Stimulated activated CD4-positive, alpha-beta T cell treated with anti-CD3 and anti-CD28 coated beads, TNF-alpha, amount 100 ng/mL, for 1 hour (primary cell): Measurements from ENCODE around the gene GPRC5B.
A peak's percentile ranks its signal among the peaks of the same experiment; 100 is the strongest.

Source experiments
- DNase-seq, 3 donors: peaks; one replicate each; pipeline ENCODE4 v3.0.0-alpha.2; 2020; ENCODE audit warnings: low read depth in 3 of 3, low spot score in 1 of 3

Gene GPRC5B, protein sequence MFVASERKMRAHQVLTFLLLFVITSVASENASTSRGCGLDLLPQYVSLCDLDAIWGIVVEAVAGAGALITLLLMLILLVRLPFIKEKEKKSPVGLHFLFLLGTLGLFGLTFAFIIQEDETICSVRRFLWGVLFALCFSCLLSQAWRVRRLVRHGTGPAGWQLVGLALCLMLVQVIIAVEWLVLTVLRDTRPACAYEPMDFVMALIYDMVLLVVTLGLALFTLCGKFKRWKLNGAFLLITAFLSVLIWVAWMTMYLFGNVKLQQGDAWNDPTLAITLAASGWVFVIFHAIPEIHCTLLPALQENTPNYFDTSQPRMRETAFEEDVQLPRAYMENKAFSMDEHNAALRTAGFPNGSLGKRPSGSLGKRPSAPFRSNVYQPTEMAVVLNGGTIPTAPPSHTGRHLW

DNA sequence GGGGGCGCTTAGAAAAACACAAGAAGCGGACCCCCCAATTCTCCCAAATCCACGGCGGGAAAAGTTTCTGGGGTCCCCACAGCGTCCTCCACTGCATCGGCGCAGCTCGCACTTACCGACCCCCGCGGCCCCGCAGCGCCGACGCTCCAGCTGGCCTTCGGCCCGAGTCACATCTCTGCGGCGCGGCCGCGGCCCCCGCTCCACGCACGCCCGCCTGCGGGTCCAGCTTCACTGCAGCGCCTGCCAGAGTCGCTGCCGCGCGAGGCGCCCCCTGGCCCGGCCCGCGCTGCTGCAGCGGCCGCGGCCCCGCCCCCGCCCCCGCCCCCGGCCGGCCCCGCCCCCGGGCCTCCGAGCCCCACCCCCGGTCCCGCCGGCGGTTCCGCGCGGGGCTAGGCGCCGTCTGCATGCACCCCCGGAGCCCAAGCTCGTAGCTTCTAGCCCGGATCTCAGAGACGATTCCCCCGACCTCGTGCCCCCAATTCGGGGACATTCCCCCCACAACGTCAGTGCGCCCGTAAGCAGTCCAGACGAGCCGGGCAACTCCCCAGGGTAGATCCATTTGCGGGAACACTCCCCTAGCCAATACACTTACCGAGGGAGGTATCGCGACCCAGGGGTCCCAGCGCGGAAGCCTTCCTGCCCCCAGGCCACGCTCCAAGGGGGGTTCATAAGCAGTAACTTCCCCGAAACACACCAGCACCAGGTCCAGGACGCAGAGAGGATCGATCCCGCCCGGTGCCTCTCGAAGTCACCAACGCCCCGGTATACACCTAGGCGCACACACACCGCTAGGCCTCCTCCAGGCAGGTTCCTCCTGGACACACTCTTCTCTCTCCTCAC lies at the start of gene GPRC5B:
TSS of gene GPRC5B (minus strand) at position 238 of the 840 bp plus-strand sequence. CDS start 12,003 bp downstream, outside the sequence.
- peak in 2 of 3 donors; percentile 20 to 31 for DNase-seq

DNA sequence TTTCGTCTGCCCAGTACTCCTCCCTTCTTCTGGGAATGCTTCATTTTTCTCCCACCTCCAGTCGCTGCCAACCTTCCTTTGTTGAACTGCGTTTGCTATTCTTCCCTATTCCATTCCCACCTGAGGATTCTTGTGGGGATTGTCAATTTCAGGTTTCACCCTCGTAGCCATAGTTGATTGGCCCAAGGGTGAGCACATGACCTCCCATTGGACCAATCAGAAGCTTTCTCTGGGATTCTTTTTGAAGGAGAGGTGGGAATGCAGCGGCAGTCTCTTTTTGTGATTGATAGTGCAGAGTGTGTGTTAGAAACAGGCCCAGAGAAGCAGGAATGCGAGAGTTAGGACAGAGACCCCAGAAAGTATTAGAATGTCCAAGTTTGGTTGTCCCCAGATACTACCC lies 49.1 kb upstream of the GPRC5B start:
- DNase-seq, result no peak

DNA sequence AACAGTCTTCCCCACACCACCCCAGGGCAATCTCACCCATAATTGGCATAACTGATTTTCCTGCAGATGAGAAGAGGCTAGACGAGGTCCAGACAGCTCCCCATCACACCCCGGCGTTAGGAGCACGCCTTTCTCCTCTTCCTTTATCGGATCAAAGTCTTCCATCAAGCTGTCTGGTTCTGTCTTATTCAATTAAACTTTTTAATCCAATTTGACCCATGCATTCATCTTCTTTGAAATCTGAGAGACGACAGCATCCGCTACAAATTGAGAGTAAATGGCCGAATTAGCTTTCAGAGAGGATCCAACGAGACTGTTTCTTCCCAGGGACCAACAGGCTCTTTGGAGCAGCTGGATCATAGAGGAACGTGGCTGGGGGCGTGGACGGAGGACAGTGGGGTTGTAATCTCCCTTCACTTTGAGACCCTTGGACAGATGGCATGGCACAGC lies 44.4 kb upstream of the GPRC5B start:
- no peak for DNase-seq

DNA sequence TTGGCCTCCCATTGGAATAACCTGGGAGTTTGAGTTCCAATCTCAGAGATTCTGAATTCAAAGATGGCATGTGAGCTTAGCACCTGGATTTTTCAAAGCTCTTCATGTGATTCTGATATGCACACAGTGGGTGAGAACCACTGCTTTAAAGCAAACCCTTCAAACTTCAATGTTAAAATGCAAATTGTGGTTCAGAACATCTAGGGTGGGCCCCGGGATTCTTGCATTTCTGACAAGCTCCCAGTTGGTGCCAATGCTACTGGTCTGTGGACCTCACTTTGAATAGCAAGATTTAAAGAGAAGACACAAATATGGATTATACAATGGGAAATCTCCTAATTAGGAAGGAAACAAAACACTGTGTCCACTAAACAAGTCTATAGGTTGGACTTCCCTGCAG lies 43.8 kb upstream of the GPRC5B start:
- no peak for DNase-seq

DNA sequence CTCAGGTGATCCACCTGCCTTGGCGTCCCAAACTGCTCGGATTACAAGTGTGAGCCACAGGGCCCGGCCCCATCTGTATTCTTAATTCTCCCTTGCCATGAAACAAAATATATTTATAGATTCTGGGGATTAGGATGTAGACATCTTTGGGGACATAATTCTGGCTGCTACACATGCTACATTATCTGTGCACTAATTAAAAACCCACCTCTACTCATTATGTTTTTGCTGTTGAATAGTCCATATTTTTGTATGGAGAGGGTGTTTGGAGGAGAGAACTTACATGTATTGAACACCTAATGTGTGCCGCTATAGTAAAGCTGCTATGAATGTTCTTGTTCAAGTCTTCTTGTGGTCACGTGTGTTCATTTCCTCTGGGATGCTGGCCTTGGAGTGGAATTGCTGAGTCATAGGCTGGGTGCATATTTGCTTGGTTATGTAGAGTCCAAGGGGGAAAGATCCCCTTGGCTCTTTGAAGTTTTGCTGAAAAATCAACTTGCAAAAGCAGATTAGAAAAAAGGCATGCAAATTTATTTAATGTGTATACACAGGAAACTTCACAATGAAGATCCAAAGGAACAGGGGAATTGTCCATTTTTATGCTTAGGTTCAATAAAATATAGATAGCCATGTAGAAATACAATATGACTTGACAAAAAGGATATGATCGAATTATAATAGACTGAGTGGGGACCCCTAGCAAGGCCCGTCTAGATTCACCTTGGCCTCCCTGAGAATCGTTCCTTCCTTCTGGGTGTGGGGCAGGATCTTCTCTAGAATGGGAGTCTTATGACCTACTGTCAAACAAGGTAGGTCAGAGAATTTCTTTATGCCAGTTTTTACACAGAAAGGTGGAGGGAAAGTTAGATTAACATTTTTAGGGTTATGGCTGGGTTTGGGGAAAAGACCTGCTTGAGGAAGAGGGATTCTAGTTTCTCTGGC lies 42.1 kb upstream of the GPRC5B start:
- DNase-seq, result no peak

DNA sequence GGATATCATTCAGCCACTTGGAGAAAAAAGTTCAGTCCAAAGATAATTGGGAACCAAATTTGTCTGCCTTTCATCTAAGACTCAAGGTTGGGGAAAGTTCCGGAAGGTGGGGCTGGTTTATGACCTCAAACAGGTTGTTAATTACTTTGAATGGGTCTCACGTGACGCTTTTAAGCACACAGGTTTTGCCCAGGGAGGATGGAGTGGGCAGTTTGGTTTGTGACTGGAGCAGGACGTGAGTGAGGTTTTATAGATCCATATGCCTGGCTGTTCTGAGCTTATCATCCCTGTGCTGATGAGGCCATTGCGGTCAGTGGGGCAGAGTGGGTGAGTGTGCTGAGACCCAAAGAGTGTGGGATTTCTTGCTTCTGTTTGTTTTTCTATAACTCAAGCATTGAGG lies 38.7 kb upstream of the GPRC5B start:
- DNase-seq, result no peak

DNA sequence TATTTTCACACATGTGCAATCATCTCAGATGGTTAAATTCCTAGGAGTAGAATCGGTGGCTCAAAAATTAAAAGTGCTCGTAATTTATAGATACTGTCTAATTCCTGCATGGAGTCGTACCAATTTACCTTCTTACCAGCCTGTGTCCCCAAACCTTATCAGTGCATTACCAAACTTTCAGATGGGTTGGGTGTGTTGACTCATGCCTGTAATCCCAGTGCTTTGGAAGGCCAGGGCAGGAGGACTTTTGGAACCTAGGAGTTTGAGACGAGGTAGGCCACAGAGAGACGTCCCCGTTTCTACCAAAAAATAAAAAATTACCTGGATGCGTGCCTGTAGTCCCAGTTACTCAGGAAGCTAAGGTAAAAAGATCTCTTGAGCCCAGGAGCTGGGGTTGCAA lies 34.5 kb upstream of the GPRC5B start:
- no peak for DNase-seq

DNA sequence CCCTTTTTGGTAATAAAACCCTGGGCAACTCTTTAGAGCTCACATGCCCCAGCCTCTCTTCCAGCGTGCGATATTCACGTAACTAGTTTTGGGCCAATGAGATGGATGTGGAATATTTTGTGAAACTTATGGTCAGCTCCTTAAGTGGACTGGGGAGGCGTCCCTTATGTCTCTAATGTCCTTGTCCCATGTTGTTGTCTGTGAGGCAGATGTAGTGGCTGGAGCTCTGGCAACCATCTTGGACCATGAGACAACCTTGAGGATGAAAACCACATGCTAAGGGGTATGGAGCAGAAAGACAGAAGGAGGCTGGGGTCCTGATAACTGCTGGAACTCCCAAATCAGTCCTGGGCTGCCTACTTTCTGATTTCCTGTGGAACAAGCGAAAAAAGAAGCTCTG lies 31.4 kb upstream of the GPRC5B start:
- no peak for DNase-seq

DNA sequence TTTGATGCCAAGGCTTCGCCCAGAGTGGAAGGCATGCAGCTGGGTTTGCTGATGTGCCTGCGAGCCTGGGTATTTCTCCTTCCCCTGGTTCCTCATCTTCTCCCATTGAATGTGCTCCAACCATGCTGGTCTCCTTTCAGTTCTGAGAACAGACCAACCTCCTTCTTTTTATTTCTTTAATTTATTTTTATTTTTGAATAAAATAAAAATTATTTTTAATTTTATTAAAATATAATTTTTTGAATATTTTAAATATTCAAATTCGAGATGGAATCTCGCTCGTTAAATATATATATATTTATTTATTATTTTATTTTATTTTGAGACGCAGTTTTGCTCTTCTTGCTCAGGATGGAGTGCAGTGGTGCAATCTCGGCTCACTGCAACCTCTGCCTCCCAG lies 30.2 kb upstream of the GPRC5B start:
- no peak for DNase-seq

DNA sequence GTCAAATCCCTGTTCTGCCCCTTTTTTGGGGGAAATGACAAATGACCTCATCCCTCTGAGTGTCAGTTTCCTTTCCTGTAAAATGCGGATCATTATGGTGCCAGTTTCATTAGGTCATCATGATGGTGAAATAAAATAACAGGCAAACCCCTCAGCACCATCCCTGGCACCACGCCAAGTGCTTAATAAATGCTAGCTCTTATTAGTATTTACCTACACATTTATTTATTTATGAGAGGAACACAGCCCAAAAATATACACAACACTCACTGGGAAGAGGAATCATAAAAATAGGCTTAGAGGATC lies 28.6 kb upstream of the GPRC5B start:
- DNase-seq, result no peak

DNA sequence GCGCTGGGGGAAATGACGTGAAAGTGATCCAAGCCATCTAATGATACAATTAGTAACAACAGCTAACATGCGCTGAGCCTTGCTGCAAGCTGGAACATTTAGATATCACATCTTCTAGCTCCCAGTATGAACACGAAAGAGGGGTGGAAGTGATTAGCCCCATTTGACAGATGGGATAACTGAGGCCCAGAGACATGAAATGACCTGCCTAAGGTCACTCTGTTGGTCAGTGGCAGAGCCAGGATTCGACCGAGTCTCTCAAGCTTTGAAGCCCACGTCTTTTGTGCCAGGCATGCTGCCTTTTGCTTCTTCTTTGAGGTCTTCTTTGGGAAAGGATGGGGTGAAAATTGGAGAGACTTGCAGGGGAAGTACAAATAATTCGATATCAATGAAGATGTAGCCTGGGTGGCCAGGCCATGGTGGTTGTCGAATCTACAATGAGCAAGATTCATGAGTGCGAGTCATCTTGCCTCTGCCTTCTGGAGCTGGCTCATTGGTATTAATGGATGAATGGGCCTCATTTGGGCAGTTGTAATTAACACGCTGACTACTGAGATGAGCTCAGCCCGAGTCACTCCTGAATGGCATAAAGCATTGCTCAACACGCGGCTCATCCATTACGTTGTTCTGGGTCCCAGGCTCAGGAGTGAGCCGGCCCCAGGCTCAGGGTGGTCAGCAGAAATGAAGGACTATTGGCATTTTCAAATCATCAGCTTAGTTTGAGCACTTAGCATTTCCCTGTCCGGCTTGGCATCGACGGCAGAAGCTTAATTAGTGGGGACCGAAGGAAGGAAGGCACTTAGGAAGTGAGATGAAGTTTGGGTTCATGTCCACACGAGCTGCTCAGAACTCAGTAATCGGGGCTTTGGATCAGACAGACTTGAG lies 28.0 kb upstream of the GPRC5B start:
- no peak for DNase-seq

DNA sequence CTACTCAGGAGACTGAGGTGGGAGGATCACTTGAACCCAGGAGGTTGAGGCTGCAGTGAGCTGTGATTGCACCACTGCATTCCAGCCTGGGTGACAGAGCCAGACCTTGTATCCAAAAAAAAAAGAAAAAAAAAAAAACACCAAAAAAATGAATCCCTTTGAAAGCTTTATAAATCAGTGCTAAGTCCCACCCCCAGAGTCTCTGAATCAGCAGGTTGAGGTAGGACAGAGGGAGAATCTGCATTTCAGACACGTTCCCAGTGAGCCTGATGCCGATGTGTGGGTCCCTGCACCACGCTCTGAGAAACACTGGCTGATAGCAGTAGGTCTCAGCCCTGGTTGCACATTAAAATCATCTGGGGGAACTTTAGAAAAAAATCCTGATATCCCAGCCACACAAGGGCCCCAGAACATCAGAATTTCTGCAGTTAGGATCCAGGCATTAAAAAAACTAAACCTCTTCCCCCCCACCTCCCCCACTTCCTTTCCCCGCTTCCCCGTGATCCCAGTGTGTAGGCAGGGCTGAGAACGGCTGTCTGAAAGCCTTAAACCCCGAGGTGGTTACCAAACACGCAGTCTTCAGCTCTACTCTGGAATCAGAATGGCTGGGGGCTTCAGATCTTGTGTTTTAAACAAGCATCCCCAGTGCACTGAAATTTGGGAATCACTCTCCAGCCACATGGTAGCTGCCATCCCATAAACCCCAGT lies 27.3 kb upstream of the GPRC5B start:
- no peak for DNase-seq

DNA sequence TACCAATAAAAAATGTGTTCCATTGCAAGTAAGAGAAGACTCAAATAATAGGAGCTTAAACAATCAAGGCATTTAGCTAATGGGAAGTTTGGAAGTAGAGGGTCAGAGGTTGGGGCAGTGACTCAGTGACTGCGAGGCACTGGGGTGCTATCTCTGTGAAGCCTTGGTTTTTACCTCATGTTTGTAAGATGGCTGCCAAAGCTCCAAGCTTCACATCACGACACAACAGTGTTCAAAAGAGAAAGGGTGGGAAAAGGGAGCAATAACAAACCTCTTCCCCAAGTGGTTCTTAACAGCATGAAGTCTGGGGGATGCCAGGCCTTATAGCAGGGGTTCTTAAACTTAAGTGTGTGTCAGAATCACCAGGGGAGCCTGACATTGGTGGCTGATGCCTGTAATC lies 26.6 kb upstream of the GPRC5B start:
- no peak for DNase-seq

DNA sequence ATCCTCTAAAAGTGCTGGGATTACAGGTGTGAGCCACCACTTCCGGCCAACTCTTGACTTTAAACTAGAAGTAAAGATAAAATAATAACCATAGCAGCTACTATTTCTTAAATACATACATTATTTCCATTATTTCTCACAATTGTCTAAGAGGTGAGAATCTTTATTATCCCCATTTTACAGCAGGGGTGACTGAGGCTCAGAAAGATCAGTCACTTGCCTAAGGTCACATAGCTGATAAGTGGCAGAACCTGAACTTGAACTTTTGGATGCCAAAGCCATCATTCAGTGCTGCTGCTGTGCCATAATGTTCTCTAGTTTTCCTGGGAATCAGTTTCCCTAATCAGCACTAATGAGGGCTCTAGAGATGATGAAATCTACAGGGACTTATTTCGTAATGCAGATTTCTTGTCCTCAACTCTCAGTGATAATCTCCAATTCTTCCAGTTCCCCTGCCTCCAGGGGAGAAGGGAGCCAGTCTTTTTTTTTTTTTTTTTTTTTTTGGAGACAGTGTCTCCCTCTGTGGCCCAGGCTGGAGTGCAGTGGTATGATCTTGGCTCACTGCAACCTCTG lies 25.2 kb upstream of the GPRC5B start:
- DNase-seq, result no peak

DNA sequence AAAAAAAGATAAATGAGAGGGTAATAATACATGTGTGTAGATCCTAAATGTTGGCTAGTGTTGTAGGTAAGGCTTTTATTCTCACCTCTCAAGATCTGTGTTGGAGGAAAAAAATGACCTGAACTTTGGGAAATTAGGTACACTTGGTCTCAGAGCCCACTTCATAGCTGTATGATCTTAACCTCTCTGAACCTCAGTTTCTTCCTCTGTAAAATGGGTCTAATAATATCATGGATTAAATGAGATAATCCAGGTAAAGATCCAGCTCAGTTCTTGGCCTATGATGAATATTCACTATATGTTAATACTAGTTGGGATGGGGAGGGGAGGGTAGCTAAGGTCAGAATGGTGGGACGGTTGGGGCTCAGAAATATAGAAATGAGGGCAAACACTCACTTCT lies 24.3 kb upstream of the GPRC5B start:
- DNase-seq, result no peak

DNA sequence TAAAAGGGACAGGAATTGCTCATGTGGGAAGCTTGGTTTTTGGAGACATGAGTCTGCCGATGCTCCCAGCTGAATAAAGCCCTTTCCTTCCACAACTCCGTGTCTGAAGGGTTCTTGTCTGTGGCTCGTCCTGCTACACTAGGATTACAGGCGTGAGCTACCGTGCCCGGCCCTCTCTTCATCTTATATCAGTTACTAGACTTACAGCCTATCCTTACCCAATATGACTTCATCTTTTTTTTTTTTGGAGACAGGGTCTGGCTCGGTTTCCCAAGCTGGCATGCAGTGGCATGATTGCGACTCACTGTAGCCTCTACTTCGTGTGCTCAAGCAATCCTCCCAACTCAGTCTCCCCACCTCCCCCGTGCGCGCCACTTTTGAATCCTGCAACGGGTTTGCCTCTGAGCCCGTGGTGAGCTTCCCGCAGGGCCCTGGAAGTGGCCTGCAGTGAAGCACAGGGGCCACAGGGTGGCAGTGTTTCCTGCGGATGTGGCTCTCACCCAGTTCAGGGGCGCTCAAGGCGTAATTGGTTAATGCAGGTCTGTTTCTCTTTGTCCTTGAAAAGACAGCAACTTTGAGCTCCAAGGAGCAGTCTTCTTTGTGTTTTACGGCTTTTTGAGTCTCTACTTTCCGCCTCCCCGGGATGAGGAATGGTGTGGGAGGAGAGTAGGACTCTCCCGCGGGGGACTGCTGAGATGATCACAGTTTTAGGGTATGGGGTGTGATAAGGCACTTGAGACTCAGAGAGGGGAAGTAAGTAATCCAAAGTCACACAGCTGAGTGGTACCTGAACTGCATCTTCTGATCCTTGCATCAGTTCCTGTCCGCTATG lies 22.7 kb upstream of the GPRC5B start:
- DNase-seq, result peak; percentile 21 to 54 (median 37)

DNA sequence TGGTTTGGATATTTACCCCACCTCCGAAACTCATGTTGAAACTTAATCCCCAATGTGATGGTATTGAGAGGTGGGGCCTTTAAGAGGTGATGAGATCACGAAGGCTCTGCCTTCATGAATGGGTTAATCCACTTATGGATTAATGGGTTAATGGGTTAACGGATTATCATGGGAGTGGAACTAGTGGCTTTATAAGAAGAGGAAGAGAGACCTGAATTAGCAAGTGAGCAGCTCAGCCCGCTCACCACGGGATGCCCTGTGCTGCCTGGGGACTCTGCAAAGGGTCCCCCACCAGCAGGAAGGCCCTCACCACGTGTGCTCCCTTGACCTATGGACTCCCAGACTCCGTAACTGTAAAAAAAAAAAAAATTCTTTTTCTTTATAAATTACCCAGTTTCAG lies 16.5 kb upstream of the GPRC5B start:
- DNase-seq, result no peak

DNA sequence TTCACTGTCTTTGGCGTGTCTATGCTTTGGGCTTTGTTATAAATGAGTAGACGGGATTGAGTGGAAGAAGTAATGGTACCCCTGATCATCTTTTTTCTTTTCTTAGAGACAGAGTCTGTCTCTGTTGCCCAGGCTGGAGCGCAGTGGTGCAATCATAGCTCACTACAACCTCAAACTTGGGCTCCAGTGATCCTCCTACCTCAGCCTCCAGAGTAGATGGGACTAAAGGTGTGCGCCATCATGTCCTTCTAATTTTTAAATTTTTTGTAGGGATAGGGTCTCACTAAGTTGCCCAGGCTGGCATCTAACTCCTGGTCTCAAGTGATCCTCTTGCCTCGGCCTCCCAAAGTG lies 14.9 kb upstream of the GPRC5B start:
- DNase-seq, result no peak
